Activated CD4-positive, alpha-beta T cell treated with anti-CD3 and anti-CD28 coated beads for 36 hours (primary cell): Measurements from ENCODE around the gene PRICKLE4. TPM values are rescaled to one million over a fixed set of nuclear protein-coding genes. Genes with fewer than 3 reads are reported as not detected.
"Not testable (repeated sequence)": the region's sequence is repeated elsewhere in the genome, so short reads cannot be mapped to it uniquely, and the experiment has no call there.

ENCODE experiments used
- ATAC-seq: fragments of 200-7000 bp; cut with Tn5 transposase; one replicate; pipeline ENCODE4 v1.10.0; 2021; ENCODE audit warnings: mild to moderate bottlenecking, moderate library complexity
- CTCF ChIA-PET: fragments of 350-600 bp; sonication (Branson Sonifier 250); formaldehyde crosslinking; loops from one replicate; lab custom pipeline; 2021; ENCODE audit warnings: antibody characterized with exemption; lab: Charles Lee
- POLR2A ChIA-PET: fragments of 350-600 bp; sonication (Branson Sonifier 250); formaldehyde crosslinking; loops from one replicate; lab custom pipeline; 2021; ENCODE audit warnings: antibody characterized with exemption, inconsistent platforms; lab: Charles Lee
- DNase-seq: peaks from one replicate; pipeline ENCODE4 v3.0.0-alpha.2; 2020
- H3K27ac Mint-ChIP-seq: one replicate; pipeline ENCODE4 v1.8.0; 2021; ENCODE audit warnings: mixed read lengths
- H3K27me3 Mint-ChIP-seq: one replicate; pipeline ENCODE4 v1.8.0; 2021; ENCODE audit warnings: mixed read lengths
- H3K36me3 Mint-ChIP-seq: one replicate; pipeline ENCODE4 v1.8.0; 2021; ENCODE audit warnings: low read depth, mixed read lengths
- H3K4me1 Mint-ChIP-seq: one replicate; pipeline ENCODE4 v1.8.0; 2021; ENCODE audit warnings: mixed read lengths
- H3K4me3 Mint-ChIP-seq: one replicate; pipeline ENCODE4 v1.8.0; 2021; ENCODE audit warnings: mild to moderate bottlenecking, moderate library complexity, mixed read lengths
- H3K9me3 Mint-ChIP-seq: one replicate; pipeline ENCODE4 v1.8.0; 2021; ENCODE audit warnings: low read depth, mixed read lengths
- intact Hi-C, 2 experiments: fragments of 100-400 bp; cut with DNase I in 1 of 2; cut with micrococcal nuclease in 1 of 2; formaldehyde crosslinking; loops; one replicate each; pipeline versions ENCODE4 v1.14.2 to v1.15.1; 2022 to 2024; cut with DNase I, micrococcal nuclease
- total RNA-seq, 2 experiments: library from RNA; stranded (reverse); gene quantifications; one replicate each; pipeline ENCODE4 v1.2.3, GENCODE V29; 2021

The PRICKLE4 gene
- total RNA-seq, 2 experiments from 2014 or later: not detected

- Mint-ChIP-seq H3K4me3 (no peak overlapping the region), H3K27ac (no peak overlapping the region), H3K4me1 (peaks cover 2% of the 10 kb centered on the region), H3K9me3 (no peaks in the 10 kb centered on the region), H3K27me3 (no peaks in the 10 kb centered on the region), H3K36me3 (peaks cover 2% of the 10 kb centered on the region)
- ChIA-PET CTCF (interaction anchor here (0.5 to 1.2 kb wide), 5 partner anchors 33 to 1251 kb away, joined by 3 to 6 read pairs (median 4); no protein-coding TSS in a partner anchor), POLR2A (interaction anchor here (0.7 kb wide), 1 partner anchor 248 kb away, joined by 4 read pairs; no protein-coding TSS in a partner anchor)
- DNase-seq (no peak), ATAC-seq (no peak)
- intact Hi-C loops: no loop called here
Measured at GRCh38 chr6:41801380-41801779, 20.8 kb downstream of the PRICKLE4 start.

- DNase-seq (no peak), ATAC-seq (no peak)
- Mint-ChIP-seq H3K27ac (no peak overlapping the region), H3K36me3 (no peaks in the 10 kb centered on the region), H3K27me3 (no peaks in the 10 kb centered on the region), H3K4me1 (no peaks in the 10 kb centered on the region), H3K9me3 (no peaks in the 10 kb centered on the region), H3K4me3 (no peak overlapping the region)
- ChIA-PET CTCF (interaction anchor here (0.6 kb wide), 1 partner anchor 22 kb away, joined by 3 read pairs; no protein-coding TSS in a partner anchor), POLR2A (no interaction called here)
- intact Hi-C loops: no loop called here
Measured at GRCh38 chr6:41805830-41806774, 25.5 kb downstream of the PRICKLE4 start.

GRCh38 chr6:41811095-41811494 is 30.5 kb downstream of the PRICKLE4 start:
- H3K27me3 Mint-ChIP-seq: no peaks in the 10 kb centered on the region
- POLR2A ChIA-PET: no interaction called here

GRCh38 chr6:41811946-41812345 is 31.4 kb downstream of the PRICKLE4 start:
- intact Hi-C loops, POLR2A ChIA-PET, ATAC-seq: not testable (repeated sequence)

More at GRCh38 chr6:41811095-41811494, 30.5 kb downstream of the PRICKLE4 start:
- DNase-seq: no peak
- no peak for ATAC-seq
- Mint-ChIP-seq H3K4me1 (peaks cover 2% of the 10 kb centered on the region), H3K27ac (no peak overlapping the region), H3K36me3 (no peaks in the 10 kb centered on the region), H3K9me3 (no peaks in the 10 kb centered on the region), H3K4me3 (no peak overlapping the region)
- intact Hi-C loops: no loop called here
- CTCF ChIA-PET: no interaction called here

GRCh38 chr6:41813469-41813868 is 32.9 kb downstream of the PRICKLE4 start:
- Mint-ChIP-seq H3K4me1 (peaks cover 3% of the 10 kb centered on the region), H3K27me3 (no peaks in the 10 kb centered on the region), H3K9me3 (no peaks in the 10 kb centered on the region), H3K36me3 (no peaks in the 10 kb centered on the region), H3K27ac (no peak overlapping the region), H3K4me3 (no peak overlapping the region)
- intact Hi-C loops: no loop called here
- POLR2A ChIA-PET: interaction anchor here (0.6 kb wide), 1 partner anchor 11 kb away, joined by 4 read pairs; no protein-coding TSS in a partner anchor
- CTCF ChIA-PET: interaction anchor here (0.7 kb wide), 1 partner anchor 33 kb away, joined by 3 read pairs; no protein-coding TSS in a partner anchor
- ATAC-seq (no peak), DNase-seq (no peak)

More at GRCh38 chr6:41811946-41812345, 31.4 kb downstream of the PRICKLE4 start:
- H3K9me3 Mint-ChIP-seq, DNase-seq, CTCF ChIA-PET, H3K4me3 Mint-ChIP-seq, H3K27me3 Mint-ChIP-seq, H3K4me1 Mint-ChIP-seq, H3K36me3 Mint-ChIP-seq, H3K27ac Mint-ChIP-seq: not testable (repeated sequence)

GRCh38 chr6:41813956-41814355 is 33.4 kb downstream of the PRICKLE4 start:
- Mint-ChIP-seq H3K36me3 (no peaks in the 10 kb centered on the region), H3K27ac (no peak overlapping the region), H3K4me1 (peaks cover 3% of the 10 kb centered on the region), H3K9me3 (no peaks in the 10 kb centered on the region), H3K27me3 (no peaks in the 10 kb centered on the region), H3K4me3 (no peak overlapping the region)
- POLR2A ChIA-PET: interaction anchor here (0.5 kb wide), 1 partner anchor 300 kb away, joined by 3 read pairs; no protein-coding TSS in a partner anchor
- no peak for ATAC-seq
- intact Hi-C loops: no loop called here
- no peak for DNase-seq
- CTCF ChIA-PET: interaction anchor here (1.5 kb wide), 1 partner anchor 10 kb away, joined by 5 read pairs; no protein-coding TSS in a partner anchor

GRCh38 chr6:41814629-41815028 is 34.0 kb downstream of the PRICKLE4 start:
- peaks cover 3% of the 10 kb centered on the region for H3K4me1 Mint-ChIP-seq
- intact Hi-C loops: no loop called here
- no peaks in the 10 kb centered on the region for H3K36me3 Mint-ChIP-seq
- ATAC-seq (no peak), DNase-seq (no peak)
- no peak overlapping the region for H3K4me3 Mint-ChIP-seq
- H3K27me3 Mint-ChIP-seq: no peaks in the 10 kb centered on the region
- no peak overlapping the region for H3K27ac Mint-ChIP-seq
- CTCF ChIA-PET: interaction anchor here (1.5 kb wide), 1 partner anchor 10 kb away, joined by 5 read pairs; no protein-coding TSS in a partner anchor
- H3K9me3 Mint-ChIP-seq: no peaks in the 10 kb centered on the region
- POLR2A ChIA-PET: no interaction called here

GRCh38 chr6:41815587-41815986 is 35.0 kb downstream of the PRICKLE4 start:
- H3K27ac Mint-ChIP-seq: no peak overlapping the region
- no peaks in the 10 kb centered on the region for H3K36me3 Mint-ChIP-seq
- no peaks in the 10 kb centered on the region for H3K9me3 Mint-ChIP-seq
- POLR2A ChIA-PET: no interaction called here
- CTCF ChIA-PET: interaction anchor here (1.1 kb wide), 1 partner anchor 18 kb away, joined by 3 read pairs; no protein-coding TSS in a partner anchor
- DNase-seq (no peak), ATAC-seq (no peak)
- peaks cover 3% of the 10 kb centered on the region for H3K4me1 Mint-ChIP-seq
- H3K27me3 Mint-ChIP-seq: no peaks in the 10 kb centered on the region
- intact Hi-C loops: no loop called here
- H3K4me3 Mint-ChIP-seq: no peak overlapping the region

GRCh38 chr6:41818271-41819054 is 37.9 kb downstream of the PRICKLE4 start:
- H3K9me3 Mint-ChIP-seq: no peaks in the 10 kb centered on the region
- CTCF ChIA-PET: no interaction called here
- H3K27me3 Mint-ChIP-seq: no peaks in the 10 kb centered on the region
- ATAC-seq (no peak), DNase-seq (no peak)
- H3K4me3 Mint-ChIP-seq: no peak overlapping the region
- no peaks in the 10 kb centered on the region for H3K36me3 Mint-ChIP-seq
- POLR2A ChIA-PET: no interaction called here
- H3K4me1 Mint-ChIP-seq: peaks cover 3% of the 10 kb centered on the region
- intact Hi-C loops: no loop called here
- no peak overlapping the region for H3K27ac Mint-ChIP-seq

- POLR2A ChIA-PET: no interaction called here
- H3K4me3 Mint-ChIP-seq: no peak overlapping the region
- peaks cover under 1% of the 10 kb centered on the region for H3K4me1 Mint-ChIP-seq
- ATAC-seq: no peak
- CTCF ChIA-PET: interaction anchor here (0.9 to 1.3 kb wide), 2 partner anchors 10 to 34 kb away, joined by 3 read pairs; partner anchors contain the start of gene TOMM6
- no peaks in the 10 kb centered on the region for H3K9me3 Mint-ChIP-seq
- no peaks in the 10 kb centered on the region for H3K36me3 Mint-ChIP-seq
- no peak overlapping the region for H3K27ac Mint-ChIP-seq
- no peak for DNase-seq
- intact Hi-C loops: no loop called here
- no peaks in the 10 kb centered on the region for H3K27me3 Mint-ChIP-seq
Measured at GRCh38 chr6:41821266-41821665, 40.7 kb downstream of the PRICKLE4 start.

GRCh38 chr6:41822021-41822420 is 41.4 kb downstream of the PRICKLE4 start:
- no peak overlapping the region for H3K4me3 Mint-ChIP-seq
- DNase-seq (no peak), ATAC-seq (no peak)
- no peaks in the 10 kb centered on the region for H3K27me3 Mint-ChIP-seq
- no peak overlapping the region for H3K27ac Mint-ChIP-seq
- intact Hi-C loops: no loop called here
- CTCF ChIA-PET: interaction anchor here (1.3 kb wide), 1 partner anchor 35 kb away, joined by 3 read pairs; the partner anchor contains the start of gene TOMM6
- POLR2A ChIA-PET: no interaction called here
- H3K9me3 Mint-ChIP-seq: no peaks in the 10 kb centered on the region
- no peaks in the 10 kb centered on the region for H3K4me1 Mint-ChIP-seq
- no peaks in the 10 kb centered on the region for H3K36me3 Mint-ChIP-seq
